ENCODE data around the gene NYAP2.

NYAP2 gene

DNA sequence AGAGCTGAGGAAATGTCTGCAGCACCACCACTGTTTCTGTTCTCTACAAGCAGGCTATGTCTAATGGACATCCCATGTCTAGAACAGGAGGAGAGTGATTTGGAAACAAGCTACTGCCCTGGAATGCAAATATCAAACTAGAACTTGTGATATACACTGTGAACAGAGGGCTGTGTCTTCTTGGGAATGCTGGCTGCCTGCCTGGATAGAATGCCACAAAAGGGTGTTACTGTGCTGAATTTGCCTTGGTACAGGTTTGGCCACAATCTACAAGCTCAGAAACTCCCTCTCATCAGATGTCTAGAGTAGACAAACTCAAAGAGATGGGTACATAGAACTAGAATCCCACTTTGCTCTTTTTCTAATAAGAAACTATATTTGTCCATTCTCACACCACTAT is 170.5 kb downstream of the NYAP2 start:
- no peak for DNase-seq

DNA sequence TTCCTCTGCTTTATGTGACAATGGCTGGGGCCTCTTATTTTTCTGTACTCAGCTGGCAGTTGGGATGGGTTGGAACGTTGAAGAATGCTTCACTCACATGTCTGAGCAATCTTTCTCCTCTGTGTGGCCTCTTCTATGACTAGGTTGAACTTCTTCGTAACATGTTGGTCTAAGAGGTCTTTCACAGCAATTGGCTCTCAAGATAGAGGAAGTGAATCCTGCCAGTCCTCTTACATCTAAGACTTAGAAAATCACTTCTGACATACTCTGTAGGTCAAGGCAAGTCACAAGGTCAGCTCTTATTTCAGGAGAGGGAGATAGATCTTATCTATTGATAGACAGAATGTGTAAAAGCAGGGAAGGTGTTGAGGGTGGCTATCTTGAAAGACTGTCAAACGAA is 174.1 kb downstream of the NYAP2 start:
- no peak for DNase-seq

DNA sequence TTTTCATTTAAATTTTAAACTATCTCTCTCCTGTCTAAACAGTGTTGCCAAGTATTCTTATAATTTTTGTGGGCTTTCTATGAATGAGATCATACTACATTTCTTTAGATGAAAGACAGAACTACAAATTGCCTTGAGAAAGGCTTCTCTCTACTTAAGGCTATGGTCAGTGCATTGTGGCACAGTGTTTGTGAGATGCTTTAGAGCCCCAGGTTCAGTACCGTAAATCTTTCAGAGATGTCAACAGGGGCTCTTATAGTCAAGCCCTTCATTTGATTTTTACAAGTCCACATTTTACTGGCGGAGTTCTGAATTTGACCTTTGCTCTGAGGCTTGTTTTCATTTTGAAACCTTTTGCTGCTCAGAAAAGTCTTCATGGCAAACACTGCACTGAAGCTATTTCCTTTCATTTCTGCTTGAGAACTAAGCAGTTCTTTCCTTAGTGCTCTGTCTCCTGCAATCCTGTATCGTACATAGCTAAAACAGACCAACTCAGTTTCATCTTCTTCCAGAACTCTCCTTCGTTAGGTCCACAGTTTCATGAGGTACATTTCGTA is 175.2 kb downstream of the NYAP2 start:
- DNase-seq: no peak

DNA sequence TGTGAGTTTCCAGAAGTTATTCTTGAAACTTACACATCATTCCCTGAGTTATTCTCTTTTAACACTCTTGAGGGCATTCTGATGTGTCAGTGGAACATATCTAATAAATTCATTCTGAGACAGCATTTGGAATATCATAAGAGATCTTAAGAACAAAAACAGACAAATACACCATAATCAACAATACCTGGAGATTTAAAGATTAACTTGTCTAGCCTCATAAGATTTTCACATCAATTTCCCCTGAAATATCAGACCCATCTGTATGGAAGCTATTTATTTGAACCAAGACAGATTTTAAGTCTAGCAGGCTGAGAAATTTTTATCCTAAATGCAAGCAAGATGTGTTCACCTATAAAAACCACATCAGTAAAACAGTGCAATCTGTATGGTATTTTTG is 181.6 kb downstream of the NYAP2 start:
- DNase-seq: no peak

DNA sequence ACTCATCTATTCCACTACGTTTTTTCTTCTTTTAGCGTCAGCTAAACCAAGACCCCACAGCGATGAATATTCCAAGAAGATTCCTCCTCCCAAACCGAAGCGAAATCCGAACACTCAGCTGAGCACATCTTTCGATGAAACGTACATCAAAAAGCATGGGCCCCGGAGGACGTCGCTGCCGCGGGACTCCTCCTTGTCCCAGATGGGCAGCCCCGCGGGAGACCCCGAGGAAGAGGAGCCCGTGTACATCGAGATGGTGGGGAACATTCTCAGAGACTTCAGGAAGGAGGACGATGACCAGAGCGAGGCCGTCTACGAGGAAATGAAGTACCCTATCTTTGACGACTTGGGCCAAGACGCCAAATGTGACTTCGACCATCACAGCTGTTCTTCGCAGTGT is 182.4 kb downstream of the NYAP2 start:
- no peak for DNase-seq

DNA sequence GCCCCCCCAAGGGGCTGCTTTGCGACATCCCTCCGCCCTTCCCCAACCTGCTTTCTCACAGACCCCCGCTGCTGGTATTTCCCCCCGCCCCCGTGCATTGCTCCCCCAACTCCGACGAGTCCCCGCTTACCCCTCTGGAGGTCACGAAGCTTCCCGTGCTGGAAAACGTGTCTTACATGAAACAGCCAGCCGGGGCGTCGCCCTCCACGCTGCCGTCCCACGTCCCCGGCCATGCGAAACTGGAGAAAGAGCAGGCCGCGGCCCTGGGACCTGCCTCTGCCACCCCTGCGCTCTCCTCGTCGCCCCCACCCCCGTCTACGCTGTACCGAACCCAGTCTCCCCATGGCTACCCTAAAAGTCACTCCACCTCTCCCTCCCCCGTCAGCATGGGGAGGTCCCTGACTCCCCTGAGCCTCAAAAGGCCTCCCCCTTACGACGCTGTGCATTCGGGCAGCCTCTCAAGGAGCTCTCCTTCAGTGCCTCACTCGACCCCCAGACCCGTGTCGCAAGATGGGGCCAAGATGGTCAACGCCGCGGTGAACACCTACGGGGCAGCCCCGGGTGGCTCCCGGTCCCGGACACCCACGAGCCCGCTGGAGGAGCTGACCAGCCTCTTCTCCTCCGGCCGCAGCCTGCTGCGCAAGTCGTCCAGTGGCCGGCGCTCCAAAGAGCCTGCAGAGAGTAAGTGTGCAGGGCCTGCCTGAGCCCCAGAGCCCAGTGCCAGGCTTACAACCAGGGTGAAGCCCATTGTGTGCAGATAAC is 183.0 kb downstream of the NYAP2 start:
- DNase-seq: no peak

DNA sequence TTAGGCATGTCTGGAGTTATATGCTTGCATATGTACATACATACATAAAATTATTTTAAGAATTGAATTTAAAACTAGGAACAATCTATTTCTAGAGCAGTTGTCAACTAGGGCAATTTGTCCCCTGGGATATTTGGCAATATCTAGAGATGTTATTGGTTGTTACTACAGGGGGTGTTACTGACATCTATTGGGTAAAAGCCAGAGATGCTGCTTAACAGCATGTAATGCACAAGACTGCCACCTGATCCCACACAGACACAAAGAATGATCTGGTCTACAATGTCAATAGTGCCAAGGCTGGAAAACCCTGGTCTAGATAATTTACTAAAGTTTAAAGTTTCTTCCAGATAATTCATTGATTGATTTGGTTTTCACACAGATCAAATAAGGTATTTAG is 185.3 kb downstream of the NYAP2 start:
- DNase-seq: no peak

DNA sequence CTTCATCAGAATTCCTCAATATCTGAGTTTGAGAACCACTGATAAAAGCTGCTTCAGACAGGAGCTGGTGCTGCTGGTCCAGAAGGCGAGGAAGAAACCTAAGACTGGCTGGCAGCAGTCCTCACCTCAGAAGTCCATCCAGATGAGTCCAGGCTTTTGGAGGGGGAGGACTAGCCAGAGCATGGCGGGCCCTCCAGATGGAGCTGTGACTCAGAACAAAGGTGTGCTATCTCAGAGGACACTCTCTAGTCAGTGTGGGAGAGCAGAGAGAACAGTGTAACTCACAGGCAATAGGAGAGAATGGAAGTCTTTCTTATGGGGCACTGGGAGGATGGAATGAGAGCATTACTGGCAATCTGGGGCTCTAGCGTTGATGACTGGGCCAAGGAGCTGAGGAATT is 191.4 kb downstream of the NYAP2 start:
- DNase-seq: no peak

DNA sequence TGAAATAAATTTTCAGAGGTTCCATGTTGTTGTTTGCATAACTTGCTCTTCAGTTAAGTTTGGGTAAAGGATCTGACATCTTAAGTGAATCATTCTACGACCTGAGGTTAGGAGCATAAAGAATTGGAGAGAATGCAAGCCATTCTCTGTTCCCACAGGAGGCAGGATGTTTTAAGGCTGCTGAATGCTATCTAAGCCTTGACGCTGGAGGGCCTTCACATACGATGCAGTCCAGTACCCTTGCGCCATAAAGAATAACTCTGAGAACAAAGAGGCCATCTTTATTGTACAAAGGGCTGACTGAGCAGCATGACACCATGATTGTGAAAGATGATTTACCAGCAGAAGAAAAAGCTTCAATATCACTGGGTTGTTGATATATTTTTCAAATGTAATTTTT is 198.4 kb downstream of the NYAP2 start:
- DNase-seq: no peak

DNA sequence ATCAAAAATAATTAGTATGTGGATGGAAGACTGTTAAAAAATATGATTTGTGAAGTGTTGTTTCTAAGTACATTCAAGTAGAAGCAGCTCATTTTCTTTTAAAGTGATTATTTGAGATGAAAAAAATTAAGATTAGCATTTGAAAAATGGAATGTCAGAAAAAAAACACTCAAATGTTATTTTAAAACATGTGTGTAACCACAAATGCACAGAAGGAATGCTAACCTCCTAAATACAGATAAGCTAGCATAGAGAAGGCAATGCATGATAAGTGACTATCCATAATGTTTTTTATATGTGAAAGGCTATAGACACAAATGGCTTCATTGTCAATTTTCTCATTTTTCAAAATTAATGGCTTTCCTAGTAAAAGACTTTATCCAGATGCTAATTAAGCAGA is 198.9 kb downstream of the NYAP2 start:
- DNase-seq: no peak

DNA sequence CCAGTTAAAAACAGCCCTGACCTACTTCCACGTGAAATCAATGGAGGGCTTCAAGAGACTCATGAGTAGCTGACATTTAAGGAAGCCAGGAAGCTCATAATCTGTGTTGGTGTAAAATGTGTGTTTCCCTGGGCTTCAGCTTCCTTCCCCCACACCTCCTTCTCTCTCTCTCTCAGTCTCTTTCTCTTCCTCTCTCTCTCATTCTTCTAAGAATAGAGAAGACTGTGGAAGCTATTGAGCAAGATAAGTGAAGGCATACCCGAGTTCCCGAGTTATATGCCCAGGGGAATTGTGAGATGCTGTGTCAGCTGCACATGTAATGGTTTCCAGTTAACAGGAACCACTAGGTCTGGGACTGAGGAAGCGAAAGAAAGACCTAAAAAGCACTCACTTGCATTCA is 199.4 kb downstream of the NYAP2 start:
- no peak for DNase-seq

DNA sequence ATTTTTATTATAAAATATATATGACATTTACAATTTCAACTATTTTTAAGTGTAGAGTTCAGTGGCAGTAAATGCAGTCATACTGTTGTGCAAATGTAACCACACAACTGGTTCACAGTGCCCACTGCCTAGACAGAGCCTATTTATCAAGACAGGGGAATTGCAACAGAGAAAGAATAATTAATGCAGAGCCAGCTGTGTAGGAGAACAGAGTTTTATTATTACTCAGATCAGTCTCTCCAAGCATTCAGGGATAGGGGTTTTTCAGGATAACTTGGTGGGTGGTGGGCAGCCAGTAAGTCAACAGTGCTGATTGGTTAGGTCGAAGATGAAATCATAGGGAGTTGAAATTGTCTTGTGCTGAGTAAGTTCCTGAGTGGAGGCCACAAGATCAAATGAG is 200.3 kb downstream of the NYAP2 start:
- DNase-seq: no peak

DNA sequence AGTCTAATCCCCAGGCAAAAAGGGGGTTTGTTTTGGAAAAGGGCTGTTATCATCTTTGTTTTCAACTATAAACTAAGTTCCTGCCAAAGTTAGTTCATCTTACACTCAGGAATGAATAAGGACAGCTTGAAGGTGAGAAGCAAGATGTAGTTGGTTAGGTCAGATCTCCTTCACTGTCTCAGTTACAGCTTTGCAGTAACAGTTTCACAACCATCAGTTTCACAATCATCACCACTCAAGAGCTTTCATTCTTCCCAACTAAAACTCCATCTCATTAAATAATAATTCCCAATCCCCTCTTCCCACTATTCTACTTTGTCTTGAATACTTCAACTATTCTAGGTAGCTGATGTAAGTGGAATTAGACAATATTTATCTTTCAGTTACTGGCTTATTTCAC is 200.9 kb downstream of the NYAP2 start:
- DNase-seq: no peak

DNA sequence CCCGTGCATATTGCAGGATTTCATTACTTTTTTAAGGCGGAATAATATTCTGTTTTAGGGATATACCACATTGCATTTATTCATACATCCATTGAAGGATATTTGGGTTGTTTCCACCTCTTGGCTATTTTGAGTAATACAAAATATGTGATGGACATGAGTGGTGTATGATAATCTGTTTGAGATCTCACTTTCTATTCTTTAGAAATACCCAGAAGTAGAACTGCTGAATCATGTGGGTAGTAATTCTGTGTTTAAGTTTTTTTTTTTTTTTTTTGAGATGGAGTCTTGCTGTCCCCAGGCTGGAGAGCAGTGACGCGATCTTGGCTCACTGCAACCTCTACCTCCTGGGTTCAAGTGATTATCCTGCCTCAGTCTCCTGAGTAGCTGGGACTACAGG is 201.4 kb downstream of the NYAP2 start:
- DNase-seq: no peak

DNA sequence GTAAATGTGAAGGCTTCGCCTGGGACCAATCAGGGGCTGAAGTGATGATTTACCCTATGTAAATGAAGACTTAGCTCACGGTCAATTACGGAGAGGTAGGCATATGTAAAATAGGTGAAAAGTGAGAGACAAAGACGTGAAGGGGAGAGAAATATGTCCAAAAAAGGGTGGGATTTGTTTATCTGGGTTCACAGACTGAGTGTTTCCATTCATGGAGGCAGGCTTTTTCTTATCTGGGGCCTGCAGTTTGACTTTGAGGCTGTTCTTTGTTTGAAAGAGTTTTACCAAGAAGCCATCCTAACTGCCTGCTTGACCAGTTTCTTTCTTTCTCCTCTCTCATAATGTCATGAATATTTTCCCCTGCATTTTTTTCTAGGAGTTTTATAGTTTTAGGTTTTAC is 202.7 kb downstream of the NYAP2 start:
- no peak for DNase-seq

DNA sequence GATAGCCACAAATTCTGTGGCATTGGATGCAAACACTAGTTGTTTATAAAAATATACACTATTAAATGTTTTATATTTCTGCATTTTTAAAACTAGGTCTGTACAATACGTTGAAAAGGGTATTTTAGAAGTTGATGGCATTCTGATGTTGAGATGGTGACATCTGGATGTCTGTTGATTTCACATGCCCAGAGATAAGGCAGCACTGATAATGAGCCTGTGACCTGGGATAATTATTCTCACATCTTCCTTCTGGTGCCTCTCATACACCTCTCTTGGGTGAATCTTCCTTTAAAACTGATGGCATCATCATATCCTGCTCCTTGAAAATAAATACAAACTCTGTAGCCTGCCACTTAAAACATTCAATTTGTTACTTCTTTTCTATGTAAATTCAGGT is 208.6 kb downstream of the NYAP2 start:
- DNase-seq: no peak

DNA sequence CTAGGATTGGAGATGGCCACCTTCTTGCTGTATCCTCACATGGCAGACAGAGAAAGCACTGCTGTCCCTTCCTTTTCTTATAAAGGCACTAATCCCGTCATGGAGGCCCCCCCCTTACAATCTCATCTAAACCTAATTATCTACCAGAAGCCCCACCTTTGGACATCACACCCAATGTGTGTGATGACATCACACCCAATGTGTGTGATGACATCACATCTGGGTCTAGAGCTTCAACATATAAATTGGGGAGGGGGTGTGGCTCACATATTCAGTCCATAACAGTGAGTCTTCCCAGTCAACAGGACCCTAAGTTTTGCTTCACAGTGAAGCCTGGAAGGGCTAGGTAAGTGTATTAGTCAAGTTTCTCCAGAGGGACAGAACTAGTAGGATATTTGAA is 213.1 kb downstream of the NYAP2 start:
- no peak for DNase-seq

DNA sequence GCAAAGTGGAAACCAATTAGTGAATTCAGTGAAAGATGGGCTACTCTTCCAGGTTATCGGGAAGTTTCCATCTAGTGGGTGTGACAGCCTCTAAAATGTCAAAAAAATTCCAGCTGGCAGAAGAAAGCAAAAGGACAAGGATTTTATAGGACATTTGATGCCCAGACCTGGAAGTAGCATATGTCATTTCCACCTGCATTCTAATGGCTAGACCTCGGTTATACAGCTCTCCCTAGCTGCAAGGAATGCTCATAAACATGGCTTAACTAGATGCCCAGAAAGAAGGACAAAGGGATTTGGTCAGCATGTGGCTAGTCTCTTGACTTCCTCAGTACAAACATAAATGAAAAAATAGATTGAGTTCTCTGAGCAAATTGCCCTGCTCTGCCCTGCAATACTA is 215.4 kb downstream of the NYAP2 start:
- no peak for DNase-seq

DNA sequence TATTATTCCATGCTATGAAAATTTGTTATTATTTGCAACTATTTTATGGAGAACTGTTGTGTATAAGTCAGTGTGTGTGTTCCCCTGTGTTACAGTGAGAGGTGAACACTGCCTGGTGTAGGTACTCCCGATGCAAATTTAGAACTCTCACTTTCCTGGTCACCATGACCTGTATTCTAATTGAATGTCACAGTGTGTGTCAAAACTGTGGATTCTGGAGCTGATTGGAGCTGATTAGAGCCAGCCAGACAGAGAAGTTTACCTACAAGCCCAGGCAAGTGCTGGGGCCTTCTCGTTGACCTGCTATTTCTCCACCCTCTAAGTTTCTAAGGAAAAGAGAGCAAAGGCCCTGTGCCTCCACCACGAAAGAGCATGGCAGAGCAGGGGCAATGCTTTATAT is 216.0 kb downstream of the NYAP2 start:
- DNase-seq: no peak

DNA sequence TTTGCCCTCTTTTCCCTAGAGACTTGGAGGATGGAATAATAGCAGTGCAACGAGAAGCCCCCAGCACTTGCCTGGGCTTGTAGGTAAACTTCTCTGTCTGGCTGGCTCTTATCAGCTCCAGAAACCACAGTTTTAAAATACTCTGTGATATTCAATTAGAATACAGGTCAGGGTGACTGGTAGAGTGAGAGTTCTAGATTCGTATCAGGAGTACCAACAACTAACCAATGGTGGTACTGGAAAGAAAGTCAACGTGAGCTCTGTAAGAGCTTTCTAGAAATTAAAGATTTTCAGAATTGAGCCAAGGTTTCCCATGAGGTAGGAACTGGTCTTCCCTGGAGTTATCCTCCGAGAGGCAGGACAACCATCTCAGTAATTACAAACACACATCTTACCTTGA is 216.9 kb downstream of the NYAP2 start:
- DNase-seq: no peak

DNA sequence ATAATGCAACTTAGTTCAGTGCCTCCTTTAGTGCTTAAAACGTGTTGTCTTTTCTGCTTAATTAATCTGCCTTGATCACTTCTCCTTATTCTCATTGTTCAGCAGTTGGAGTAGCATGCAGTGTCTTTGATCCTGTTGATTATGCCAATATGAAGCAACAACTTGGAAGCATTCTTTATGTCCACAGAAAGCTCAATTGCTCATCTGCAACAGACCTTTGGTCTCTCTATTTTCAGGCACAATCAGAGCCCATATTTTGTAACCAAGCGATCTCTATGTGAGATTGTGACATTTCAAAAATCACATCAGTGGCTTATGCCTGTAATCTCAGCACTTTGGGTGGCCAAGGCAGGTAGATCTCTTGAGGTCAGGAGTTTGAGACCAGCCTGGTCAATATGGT is 217.3 kb downstream of the NYAP2 start:
- DNase-seq: no peak

DNA sequence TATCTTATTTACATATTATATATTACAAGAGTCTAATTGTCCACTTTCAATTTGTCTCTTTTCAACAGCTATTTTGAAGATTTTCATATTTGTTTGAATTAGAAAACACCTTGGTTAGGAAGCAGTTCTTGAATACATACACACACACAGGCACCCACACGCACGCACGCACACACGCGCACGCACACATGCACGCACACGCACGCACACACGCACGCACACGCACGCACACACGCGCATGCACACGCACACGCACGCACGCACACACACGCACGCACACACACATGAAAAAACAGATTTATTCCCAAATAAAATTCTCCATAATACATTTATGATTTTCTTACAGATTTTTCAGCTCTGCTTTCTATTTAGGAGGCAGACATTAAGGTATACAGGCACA is 220.7 kb downstream of the NYAP2 start:
- no peak for DNase-seq

DNA sequence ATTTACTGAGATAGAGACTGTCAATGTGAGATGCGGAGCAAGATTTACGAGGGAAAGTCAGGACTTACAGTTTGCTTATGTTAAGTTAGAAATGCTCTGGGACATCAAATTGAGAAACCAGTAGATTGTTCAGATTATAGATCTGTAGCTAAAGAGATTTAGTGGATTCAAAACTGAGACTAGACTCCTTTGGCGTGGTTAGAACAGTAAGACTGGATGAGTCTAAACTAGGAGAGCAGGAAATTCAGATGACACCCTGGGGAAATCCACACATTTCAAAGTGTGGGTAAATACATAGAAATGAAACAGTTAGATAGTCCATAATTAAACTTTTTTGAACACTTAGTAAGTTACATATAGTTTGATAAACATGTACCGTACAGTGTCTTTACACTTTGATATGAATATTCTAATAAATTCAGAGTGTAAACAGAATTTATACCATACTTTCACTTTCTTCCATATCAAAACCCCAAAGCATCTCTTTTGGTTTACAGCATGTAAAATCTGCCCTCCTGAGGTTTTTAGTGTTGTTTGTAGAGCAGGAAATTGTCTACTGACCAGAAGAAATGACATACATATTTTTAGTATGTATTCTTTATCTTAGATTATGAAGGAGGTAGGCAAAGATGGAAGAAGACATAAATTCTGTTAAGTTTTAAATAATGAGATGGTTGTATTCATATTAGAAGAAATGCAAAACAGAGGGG is 231.5 kb downstream of the NYAP2 start:
- DNase-seq: no peak

DNA sequence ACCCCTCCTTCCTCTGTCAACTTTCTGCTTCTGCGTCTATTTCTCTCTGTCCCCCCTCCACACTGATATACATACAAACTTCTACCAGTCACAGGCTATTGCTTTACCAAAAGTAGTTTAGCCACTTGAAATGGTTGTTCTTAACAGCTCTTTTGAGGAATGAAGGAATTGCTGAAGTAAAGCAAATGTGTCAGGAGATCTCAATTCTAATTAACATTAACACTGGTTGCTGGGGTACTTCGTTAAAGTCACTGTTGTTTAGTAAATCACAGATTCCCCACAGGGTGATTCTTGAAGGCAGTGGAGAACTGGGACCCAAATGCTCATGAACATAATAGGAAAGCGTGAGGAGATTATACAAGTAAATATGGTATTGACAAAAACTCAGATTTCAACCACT is 232.8 kb downstream of the NYAP2 start:
- no peak for DNase-seq

DNA sequence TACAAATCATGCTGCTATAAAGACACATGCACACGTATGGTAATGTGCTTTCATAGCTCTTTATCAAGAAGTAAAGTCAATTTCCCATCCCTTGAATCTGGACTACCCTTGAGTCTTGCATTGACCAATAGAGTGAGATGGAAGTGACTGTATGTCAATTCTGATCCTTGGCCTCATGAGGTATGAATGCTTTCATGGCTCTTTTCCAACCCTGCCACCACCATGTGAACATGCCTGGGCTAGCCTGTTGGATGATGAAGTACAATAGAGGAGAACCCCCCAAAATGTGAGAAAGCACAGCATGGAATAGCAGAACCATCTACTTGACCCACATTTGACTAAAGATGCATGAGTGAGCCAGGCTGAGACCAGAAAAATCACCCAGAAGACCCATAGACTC is 237.0 kb downstream of the NYAP2 start:
- DNase-seq: no peak
